ENCODE data around the gene ATMIN. TPM values are rescaled to one million over a fixed set of nuclear protein-coding genes. Genes with fewer than 3 reads are reported as not detected.

ATMIN gene
- total and polyA plus RNA-seq, 2 of the 13 experiments (the other 11 are each of a cell fraction or from before 2014, with no cell fraction given) = 34.6 to 60.4 TPM

DNA sequence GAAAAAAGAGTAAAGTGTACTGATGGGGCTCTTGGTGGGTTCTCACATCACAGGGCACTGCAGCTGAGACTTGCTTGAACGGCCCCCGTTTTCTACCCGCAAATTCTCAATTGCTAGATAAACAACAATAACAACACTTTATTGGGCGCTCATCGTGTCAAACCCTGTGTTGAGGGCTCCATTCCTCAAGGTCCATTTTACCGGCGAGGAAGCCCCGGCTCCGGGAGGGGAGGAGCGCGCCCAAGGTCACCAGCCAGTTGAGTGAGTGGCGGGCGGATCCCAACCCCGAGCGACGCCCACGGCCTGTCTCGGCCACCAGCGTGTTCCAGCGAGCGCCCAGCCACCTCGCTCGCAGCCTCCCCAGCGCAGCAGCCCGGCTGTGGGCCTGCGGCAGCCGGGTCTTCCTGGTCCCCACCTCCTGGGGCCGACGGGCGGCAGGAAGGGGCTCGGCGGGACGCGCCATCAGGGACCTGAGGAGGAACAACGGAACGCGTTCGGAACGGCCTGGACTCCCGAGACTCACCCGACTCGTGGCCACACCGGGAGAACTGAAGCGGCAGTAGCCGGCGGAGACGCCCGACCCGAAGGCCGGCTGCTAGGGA, 29.3 kb upstream of the ATMIN start (continued):
- TF ChIP-seq, protein P1, sequence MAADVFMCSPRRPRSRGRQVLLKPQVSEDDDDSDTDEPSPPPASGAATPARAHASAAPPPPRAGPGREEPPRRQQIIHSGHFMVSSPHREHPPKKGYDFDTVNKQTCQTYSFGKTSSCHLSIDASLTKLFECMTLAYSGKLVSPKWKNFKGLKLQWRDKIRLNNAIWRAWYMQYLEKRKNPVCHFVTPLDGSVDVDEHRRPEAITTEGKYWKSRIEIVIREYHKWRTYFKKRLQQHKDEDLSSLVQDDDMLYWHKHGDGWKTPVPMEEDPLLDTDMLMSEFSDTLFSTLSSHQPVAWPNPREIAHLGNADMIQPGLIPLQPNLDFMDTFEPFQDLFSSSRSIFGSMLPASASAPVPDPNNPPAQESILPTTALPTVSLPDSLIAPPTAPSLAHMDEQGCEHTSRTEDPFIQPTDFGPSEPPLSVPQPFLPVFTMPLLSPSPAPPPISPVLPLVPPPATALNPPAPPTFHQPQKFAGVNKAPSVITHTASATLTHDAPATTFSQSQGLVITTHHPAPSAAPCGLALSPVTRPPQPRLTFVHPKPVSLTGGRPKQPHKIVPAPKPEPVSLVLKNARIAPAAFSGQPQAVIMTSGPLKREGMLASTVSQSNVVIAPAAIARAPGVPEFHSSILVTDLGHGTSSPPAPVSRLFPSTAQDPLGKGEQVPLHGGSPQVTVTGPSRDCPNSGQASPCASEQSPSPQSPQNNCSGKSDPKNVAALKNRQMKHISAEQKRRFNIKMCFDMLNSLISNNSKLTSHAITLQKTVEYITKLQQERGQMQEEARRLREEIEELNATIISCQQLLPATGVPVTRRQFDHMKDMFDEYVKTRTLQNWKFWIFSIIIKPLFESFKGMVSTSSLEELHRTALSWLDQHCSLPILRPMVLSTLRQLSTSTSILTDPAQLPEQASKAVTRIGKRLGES (CRISPR knock-in tag; IDR thresholded peaks at IDR 0.05; ENCODE audit: borderline replicate concordance) = 0 out of 2 replicates have a peak, but pooled peaks have one; percentile 18
- TF ChIP-seq, protein P2, sequence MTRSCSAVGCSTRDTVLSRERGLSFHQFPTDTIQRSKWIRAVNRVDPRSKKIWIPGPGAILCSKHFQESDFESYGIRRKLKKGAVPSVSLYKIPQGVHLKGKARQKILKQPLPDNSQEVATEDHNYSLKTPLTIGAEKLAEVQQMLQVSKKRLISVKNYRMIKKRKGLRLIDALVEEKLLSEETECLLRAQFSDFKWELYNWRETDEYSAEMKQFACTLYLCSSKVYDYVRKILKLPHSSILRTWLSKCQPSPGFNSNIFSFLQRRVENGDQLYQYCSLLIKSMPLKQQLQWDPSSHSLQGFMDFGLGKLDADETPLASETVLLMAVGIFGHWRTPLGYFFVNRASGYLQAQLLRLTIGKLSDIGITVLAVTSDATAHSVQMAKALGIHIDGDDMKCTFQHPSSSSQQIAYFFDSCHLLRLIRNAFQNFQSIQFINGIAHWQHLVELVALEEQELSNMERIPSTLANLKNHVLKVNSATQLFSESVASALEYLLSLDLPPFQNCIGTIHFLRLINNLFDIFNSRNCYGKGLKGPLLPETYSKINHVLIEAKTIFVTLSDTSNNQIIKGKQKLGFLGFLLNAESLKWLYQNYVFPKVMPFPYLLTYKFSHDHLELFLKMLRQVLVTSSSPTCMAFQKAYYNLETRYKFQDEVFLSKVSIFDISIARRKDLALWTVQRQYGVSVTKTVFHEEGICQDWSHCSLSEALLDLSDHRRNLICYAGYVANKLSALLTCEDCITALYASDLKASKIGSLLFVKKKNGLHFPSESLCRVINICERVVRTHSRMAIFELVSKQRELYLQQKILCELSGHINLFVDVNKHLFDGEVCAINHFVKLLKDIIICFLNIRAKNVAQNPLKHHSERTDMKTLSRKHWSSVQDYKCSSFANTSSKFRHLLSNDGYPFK (CRISPR knock-in tag; IDR thresholded peaks at IDR 0.05; ENCODE audit: borderline replicate concordance) = peak; percentile 35; the same call in 1 of the 2 replicates
- TF ChIP-seq, protein P3, sequence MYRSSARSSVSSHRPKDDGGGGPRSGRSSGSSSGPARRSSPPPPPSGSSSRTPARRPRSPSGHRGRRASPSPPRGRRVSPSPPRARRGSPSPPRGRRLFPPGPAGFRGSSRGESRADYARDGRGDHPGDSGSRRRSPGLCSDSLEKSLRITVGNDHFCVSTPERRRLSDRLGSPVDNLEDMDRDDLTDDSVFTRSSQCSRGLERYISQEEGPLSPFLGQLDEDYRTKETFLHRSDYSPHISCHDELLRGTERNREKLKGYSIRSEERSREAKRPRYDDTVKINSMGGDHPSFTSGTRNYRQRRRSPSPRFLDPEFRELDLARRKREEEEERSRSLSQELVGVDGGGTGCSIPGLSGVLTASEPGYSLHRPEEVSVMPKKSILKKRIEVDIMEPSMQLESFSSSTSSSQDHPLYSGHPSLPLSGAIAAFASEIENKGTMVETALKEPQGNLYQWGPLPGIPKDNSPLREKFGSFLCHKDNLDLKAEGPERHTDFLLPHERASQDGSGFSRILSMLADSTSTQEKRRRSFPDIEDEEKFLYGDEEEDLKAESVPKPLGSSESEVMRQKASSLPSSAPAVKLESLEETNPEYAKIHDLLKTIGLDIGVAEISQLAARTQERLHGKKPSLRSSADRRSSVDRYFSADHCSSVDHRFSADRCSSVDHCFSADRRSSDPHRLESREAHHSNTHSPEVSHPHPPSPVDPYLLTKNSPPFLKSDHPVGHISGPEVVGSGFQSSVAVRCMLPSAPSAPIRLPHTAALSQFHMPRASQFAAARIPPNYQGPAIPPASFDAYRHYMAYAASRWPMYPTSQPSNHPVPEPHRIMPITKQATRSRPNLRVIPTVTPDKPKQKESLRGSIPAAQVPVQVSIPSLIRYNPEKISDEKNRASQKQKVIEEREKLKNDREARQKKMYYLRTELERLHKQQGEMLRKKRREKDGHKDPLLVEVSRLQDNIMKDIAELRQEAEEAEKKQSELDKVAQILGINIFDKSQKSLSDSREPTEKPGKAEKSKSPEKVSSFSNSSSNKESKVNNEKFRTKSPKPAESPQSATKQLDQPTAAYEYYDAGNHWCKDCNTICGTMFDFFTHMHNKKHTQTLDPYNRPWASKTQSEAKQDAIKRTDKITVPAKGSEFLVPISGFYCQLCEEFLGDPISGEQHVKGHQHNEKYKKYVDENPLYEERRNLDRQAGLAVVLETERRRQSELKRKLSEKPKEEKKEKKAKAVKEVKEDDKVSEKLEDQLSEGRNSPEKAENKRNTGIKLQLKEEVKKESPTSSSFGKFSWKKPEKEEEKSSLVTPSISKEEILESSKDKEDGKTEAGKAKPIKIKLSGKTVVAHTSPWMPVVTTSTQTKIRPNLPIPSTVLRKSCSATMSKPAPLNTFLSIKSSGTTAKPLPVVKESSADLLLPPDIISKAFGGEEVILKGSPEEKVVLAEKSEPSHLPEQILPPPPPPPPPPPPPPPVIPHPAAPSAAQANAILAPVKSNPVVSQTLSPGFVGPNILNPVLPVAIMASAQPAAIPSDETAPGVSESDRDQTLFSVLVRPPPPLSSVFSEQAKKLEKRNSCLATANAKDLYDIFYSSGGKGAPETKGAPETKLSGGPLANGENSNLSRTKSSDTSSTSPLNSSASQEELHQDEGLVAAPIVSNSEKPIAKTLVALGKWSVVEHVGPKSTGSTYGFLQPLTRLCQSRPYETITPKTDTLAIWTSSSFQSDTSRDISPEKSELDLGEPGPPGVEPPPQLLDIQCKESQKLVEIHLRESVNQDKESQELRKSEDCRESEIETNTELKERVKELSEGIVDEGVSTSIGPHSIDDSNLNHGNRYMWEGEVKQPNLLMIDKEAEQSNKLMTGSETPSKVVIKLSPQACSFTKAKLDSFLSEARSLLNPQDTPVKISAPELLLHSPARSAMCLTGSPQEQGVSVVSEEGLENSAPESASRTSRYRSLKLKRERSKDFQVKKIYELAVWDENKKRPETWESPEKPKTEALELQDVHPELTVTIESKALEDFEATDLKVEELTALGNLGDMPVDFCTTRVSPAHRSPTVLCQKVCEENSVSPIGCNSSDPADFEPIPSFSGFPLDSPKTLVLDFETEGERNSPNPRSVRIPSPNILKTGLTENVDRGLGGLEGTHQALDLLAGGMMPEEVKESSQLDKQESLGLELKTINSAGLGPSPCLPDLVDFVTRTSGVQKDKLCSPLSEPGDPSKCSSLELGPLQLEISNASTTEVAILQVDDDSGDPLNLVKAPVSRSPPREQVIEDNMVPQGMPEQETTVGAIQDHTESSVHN (CRISPR knock-in tag; IDR thresholded peaks at IDR 0.05) = peak; percentile 76; the same call in 1 of the 2 replicates
- 0 out of 2 replicates have a peak, but pooled peaks have one; percentile 72 for TF ChIP-seq MTA1 (CRISPR knock-in tag; IDR thresholded peaks at IDR 0.05; ENCODE audit: borderline replicate concordance)
- peak; percentile 45; the same call in 1 of the 2 replicates for TF ChIP-seq MEIS2 (CRISPR knock-in tag; IDR thresholded peaks at IDR 0.05)
- peak; percentile 74 for TF ChIP-seq MYC (CRISPR knock-in tag; IDR thresholded peaks at IDR 0.05; ENCODE audit: borderline replicate concordance)
- peak; percentile 92 for TF ChIP-seq PHF5A (CRISPR knock-in tag; IDR thresholded peaks at IDR 0.05; ENCODE audit: low read depth, unreplicated experiment)
- TF ChIP-seq, protein P4, sequence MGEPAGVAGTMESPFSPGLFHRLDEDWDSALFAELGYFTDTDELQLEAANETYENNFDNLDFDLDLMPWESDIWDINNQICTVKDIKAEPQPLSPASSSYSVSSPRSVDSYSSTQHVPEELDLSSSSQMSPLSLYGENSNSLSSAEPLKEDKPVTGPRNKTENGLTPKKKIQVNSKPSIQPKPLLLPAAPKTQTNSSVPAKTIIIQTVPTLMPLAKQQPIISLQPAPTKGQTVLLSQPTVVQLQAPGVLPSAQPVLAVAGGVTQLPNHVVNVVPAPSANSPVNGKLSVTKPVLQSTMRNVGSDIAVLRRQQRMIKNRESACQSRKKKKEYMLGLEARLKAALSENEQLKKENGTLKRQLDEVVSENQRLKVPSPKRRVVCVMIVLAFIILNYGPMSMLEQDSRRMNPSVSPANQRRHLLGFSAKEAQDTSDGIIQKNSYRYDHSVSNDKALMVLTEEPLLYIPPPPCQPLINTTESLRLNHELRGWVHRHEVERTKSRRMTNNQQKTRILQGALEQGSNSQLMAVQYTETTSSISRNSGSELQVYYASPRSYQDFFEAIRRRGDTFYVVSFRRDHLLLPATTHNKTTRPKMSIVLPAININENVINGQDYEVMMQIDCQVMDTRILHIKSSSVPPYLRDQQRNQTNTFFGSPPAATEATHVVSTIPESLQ (CRISPR knock-in tag; conservative IDR thresholded peaks at IDR 0.05) = 0 out of 2 replicates have a peak, but pooled peaks have one; percentile 49
- peak; percentile 55; the same call in 1 of the 2 replicates for TF ChIP-seq DR1 (CRISPR knock-in tag; IDR thresholded peaks at IDR 0.05)
